MM.1S (cell line): Measurements from ENCODE around the gene TRAPPC14.

ENCODE experiments used
- CTCF ChIP-seq: fragments of 300-600 bp; sonication (generic); IDR thresholded peaks from 2 replicates; pipeline ENCODE4 v1.5.1; 2016; ENCODE audit warnings: antibody characterized with exemption, low read length, mixed read lengths
- EZH2 ChIP-seq: fragments of 300-600 bp; sonication (generic); optimal IDR thresholded peaks from 2 replicates; pipeline ENCODE3; 2017; ENCODE audit warnings: low read depth, mild to moderate bottlenecking, antibody characterized with exemption, low read length, mixed read lengths
- EZH2phosphoT487 ChIP-seq: fragments of 300-600 bp; sonication (generic); IDR thresholded peaks from 2 replicates; pipeline ENCODE4 v1.6.1; 2018; ENCODE audit warnings: antibody characterized with exemption, low read length

GRCh38 chr7:100153708-100154535, 4.6 kb downstream of the TRAPPC14 start:
- TF ChIP-seq CTCF (no peak), EZH2phosphoT487 (no peak), EZH2 (no peak)
